Smooth muscle cell (in vitro differentiated cells): Measurements from ENCODE around the gene SUN5. TPM values are rescaled to one million over a fixed set of nuclear protein-coding genes. Genes with fewer than 3 reads are reported as not detected.

ENCODE experiments used
- DNase-seq: peaks from one replicate; lab custom pipeline; 2025; ENCODE audit not compliant: unreplicated experiment; lab: John Stamatoyannopoulos, UW
- H2AFZ ChIP-seq: fragments of 200-600 bp; sonication (generic); 2 replicates; pipeline ENCODE4 v1.6.0; 2016; ENCODE audit warnings: antibody characterized with exemption, low read depth, mild to moderate bottlenecking
- H3F3A ChIP-seq: fragments of 200-600 bp; sonication (generic); 2 replicates; pipeline ENCODE4 v1.6.0; 2017; ENCODE audit warnings: antibody characterized with exemption, low read depth
- H3K27ac ChIP-seq: fragments of 200-600 bp; sonication (generic); 2 replicates; pipeline ENCODE4 v1.5.1; 2016; ENCODE audit warnings: low read depth, mild to moderate bottlenecking
- H3K27me3 ChIP-seq: fragments of 200-600 bp; sonication (generic); 2 replicates; pipeline ENCODE4 v1.6.1; 2016; ENCODE audit warnings: low read depth, mild to moderate bottlenecking
- H3K36me3 ChIP-seq: fragments of 200-600 bp; sonication (generic); 2 replicates; pipeline ENCODE4 v1.5.1; 2016; ENCODE audit warnings: low read depth
- H3K4me1 ChIP-seq: fragments of 200-600 bp; sonication (generic); 2 replicates; pipeline ENCODE4 v1.5.1; 2016; ENCODE audit warnings: low read depth
- H3K4me2 ChIP-seq: fragments of 200-600 bp; sonication (generic); 2 replicates; pipeline ENCODE4 v1.6.0; 2016; ENCODE audit warnings: mild to moderate bottlenecking
- H3K4me3 ChIP-seq: fragments of 200-600 bp; sonication (generic); 2 replicates; pipeline ENCODE4 v1.5.1; 2016; ENCODE audit warnings: mild to moderate bottlenecking
- H3K79me2 ChIP-seq: fragments of 200-600 bp; sonication (generic); 2 replicates; pipeline ENCODE4 v1.6.0; 2016; ENCODE audit warnings: low read depth, mild to moderate bottlenecking
- H3K9ac ChIP-seq: fragments of 200-600 bp; sonication (generic); 2 replicates; pipeline ENCODE4 v1.6.0; 2016; ENCODE audit warnings: low read depth
- H3K9me3 ChIP-seq: fragments of 200-600 bp; sonication (generic); replicated peaks from 2 replicates; pipeline ENCODE4 v1.5.1; 2016; ENCODE audit warnings: low read depth
- H4K20me1 ChIP-seq: fragments of 200-600 bp; sonication (generic); 2 replicates; pipeline ENCODE4 v1.6.0; 2016; ENCODE audit warnings: low read depth
- WGBS: methylation state at CpG from one replicate; pipeline ENCODE4 v1.1.7; 2016; ENCODE audit warnings: low lambda C conversion rate; 5-methylcytosine and 5-hydroxymethylcytosine counted together
- polyA plus RNA-seq: library from polyadenylated mRNA; unstranded; fragments of >200 nt; fragmentation: Nextera tagmentation; extraction: Ambion mirVana; gene quantifications from 2 replicates; pipeline ENCODE4 v1.2.1, GENCODE V29; 2016
- total RNA-seq: library from RNA; depleted of rRNA; stranded (reverse); fragments of >200 nt; gene quantifications from 2 replicates; pipeline ENCODE4 v1.2.3, GENCODE V29; 2014
- TF ChIP-seq, protein P1 (sequence below): fragments of 200-600 bp; sonication (generic); IDR thresholded peaks from 2 replicates; pipeline ENCODE4 v1.5.1; 2017; ENCODE audit warnings: borderline replicate concordance, mild to moderate bottlenecking, antibody characterized with exemption; ENCODE audit not compliant: insufficient read depth, poor library complexity, severe bottlenecking

Gene SUN5
- total and polyA plus RNA-seq, 2 experiments from 2014 or later, result not detected

DNA sequence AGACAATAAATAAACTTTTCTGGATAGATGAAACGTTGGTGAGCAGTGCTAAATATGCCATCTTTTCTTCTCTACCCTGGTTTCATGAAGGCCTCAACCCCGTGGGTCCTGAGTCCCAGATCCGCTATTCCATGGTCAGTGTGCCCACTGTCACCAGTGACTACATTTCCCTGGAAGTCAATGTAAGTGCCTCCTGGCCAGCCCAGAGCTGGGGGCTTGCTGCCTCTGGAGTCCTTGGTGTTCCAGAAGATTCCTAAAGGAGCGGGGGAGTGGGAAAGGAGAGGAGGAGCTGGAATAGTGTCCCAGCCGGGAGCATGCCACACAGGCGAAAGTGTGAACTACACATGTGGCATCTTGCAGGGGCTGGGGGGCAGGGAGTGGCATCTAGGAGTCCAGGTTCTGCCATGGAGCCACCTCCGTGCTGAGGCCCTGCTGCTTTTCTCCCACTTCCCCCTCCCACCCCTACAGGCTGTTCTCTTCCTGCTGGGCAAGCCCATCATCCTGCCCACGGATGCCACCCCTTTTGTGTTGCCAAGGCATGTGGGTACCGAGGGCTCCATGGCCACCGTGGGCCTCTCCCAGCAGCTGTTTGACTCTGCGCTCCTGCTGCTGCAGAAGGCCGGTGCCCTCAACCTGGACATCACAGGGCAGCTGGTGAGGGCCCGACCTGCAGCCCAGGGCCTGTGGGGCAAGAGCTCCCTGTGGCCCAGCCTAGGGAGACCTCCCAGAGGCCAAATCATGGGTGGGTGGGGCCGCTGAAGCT is 14.1 kb upstream of the SUN5 start:
- Histone ChIP-seq H3K27ac (no peak overlapping the region), H3F3A (no peaks in the 10 kb centered on the region), H3K9ac (no peak overlapping the region), H3K4me2 (no peak overlapping the region), H3K27me3 (peaks cover 37% of the 10 kb centered on the region), H2AFZ (no peak overlapping the region), H3K4me1 (no peaks in the 10 kb centered on the region), H3K4me3 (no peak overlapping the region), H3K9me3 (no peaks in the 10 kb centered on the region), H4K20me1 (no peaks in the 10 kb centered on the region), H3K36me3 (no peaks in the 10 kb centered on the region), H3K79me2 (no peaks in the 10 kb centered on the region)
- WGBS, result 87% methylated on average over 14 of the region's 14 CpGs
- TF ChIP-seq, protein P1, sequence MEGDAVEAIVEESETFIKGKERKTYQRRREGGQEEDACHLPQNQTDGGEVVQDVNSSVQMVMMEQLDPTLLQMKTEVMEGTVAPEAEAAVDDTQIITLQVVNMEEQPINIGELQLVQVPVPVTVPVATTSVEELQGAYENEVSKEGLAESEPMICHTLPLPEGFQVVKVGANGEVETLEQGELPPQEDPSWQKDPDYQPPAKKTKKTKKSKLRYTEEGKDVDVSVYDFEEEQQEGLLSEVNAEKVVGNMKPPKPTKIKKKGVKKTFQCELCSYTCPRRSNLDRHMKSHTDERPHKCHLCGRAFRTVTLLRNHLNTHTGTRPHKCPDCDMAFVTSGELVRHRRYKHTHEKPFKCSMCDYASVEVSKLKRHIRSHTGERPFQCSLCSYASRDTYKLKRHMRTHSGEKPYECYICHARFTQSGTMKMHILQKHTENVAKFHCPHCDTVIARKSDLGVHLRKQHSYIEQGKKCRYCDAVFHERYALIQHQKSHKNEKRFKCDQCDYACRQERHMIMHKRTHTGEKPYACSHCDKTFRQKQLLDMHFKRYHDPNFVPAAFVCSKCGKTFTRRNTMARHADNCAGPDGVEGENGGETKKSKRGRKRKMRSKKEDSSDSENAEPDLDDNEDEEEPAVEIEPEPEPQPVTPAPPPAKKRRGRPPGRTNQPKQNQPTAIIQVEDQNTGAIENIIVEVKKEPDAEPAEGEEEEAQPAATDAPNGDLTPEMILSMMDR, result no peak
- DNase-seq, result no peak

DNA sequence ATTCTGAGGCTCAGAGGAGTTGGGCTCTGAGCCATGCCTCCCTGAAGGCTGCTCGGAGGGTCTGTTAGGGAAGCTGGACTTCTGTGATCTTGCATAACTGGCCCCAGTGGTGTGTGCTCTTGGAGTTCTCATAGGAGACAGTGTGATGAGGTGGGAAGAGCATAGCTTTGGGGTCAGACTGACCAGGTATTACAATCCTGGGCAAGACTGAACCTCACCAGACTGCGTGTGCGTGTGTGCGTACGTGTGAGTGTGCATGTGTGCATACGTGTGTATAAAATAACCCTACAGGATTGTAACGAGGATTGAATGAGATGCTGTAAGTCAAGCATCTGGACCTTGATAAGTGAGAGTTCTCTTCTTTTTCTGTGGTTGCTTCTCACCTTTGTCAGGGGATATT is 13.3 kb upstream of the SUN5 start:
- no peak overlapping the region for H3K27ac ChIP-seq
- no peaks in the 10 kb centered on the region for H3F3A ChIP-seq
- no peaks in the 10 kb centered on the region for H3K36me3 ChIP-seq
- WGBS, result 91% methylated on average over 7 of the region's 7 CpGs
- H3K4me1 ChIP-seq, result no peaks in the 10 kb centered on the region
- no peak overlapping the region for H3K9ac ChIP-seq
- H3K4me3 ChIP-seq, result no peak overlapping the region
- H4K20me1 ChIP-seq, result no peaks in the 10 kb centered on the region
- no peaks in the 10 kb centered on the region for H3K79me2 ChIP-seq
- DNase-seq, result no peak
- TF ChIP-seq, protein P1, result no peak
- H3K4me2 ChIP-seq, result no peak overlapping the region
- no peak overlapping the region for H2AFZ ChIP-seq
- no peaks in the 10 kb centered on the region for H3K9me3 ChIP-seq
- H3K27me3 ChIP-seq, result peaks cover 37% of the 10 kb centered on the region

DNA sequence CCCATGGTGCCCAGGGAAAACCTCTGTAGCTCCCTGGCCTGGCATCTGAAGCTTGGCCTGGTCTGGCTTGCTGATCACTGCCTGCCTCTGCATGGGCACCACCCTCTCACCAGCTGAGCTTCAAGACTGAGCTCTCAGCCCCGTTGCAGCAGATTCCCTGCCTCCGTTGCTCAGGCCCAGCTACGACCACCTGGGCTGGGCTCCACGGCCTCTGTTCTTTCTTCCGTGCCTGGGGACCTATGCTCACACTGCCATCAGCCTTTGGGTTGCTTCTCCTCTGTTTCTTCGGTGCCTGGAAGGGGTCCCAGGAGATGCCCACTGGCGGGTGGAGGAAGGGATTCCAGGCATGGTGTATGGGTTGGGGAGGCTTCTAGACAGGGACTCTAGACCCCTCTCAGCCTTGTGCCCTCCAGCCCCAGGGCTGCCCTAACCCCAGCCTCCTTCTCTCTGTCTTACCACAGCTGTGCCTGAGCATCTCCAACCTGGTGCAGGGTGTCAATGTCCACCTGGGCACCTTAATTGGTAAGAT is 12.4 kb upstream of the SUN5 start:
- Histone ChIP-seq H3K4me3 (no peak overlapping the region), H3K9ac (no peak overlapping the region), H3K79me2 (no peaks in the 10 kb centered on the region), H3K4me2 (no peak overlapping the region), H3K4me1 (no peaks in the 10 kb centered on the region), H2AFZ (no peak overlapping the region), H3K27me3 (peaks cover 37% of the 10 kb centered on the region), H3K9me3 (no peaks in the 10 kb centered on the region), H4K20me1 (no peaks in the 10 kb centered on the region), H3K36me3 (no peaks in the 10 kb centered on the region), H3F3A (no peaks in the 10 kb centered on the region), H3K27ac (no peak overlapping the region)
- WGBS, result 92% methylated on average over 7 of the region's 7 CpGs
- TF ChIP-seq, protein P1, result no peak
- DNase-seq, result no peak
